HFF-Myc (cell line): ENCODE measurements around the gene RRP1B.
"Not testable (repeated sequence)": the region's sequence is repeated elsewhere in the genome, so short reads cannot be mapped to it uniquely, and the experiment has no call there.

Source experiments
- DNase-seq: peaks from one replicate; pipeline ENCODE4 v3.0.0-alpha.2; 2011; ENCODE audit warnings: low read depth; ENCODE audit errors: extremely low read depth
- H3K4me3 ChIP-seq: replicated peaks from 2 replicates; pipeline ENCODE4 v1.5.1; 2011; ENCODE audit warnings: low read depth, mild to moderate bottlenecking, control low read depth, low read length
- CTCF ChIP-seq: IDR thresholded peaks from 2 replicates; pipeline ENCODE4 v1.5.1; 2012; ENCODE audit warnings: mild to moderate bottlenecking, low read depth, low read length, control low read depth; ENCODE audit errors: missing control alignments

Gene RRP1B

GRCh38 chr21:43667191-43667904 lies 8.0 kb downstream of the RRP1B start:
- TF ChIP-seq CTCF: no peak
- no peak overlapping the region for H3K4me3 ChIP-seq
- no peak for DNase-seq

GRCh38 chr21:43669828-43670605 lies 10.7 kb downstream of the RRP1B start:
- no peak for DNase-seq
- no peak for TF ChIP-seq CTCF
- no peak overlapping the region for H3K4me3 ChIP-seq

- no peak overlapping the region for H3K4me3 ChIP-seq
- TF ChIP-seq CTCF: no peak
- no peak for DNase-seq
Measured at GRCh38 chr21:43675871-43676270, 16.5 kb downstream of the RRP1B start.

GRCh38 chr21:43676391-43676790 lies 17.0 kb downstream of the RRP1B start:
- no peak for DNase-seq
- no peak overlapping the region for H3K4me3 ChIP-seq
- TF ChIP-seq CTCF: no peak

- H3K4me3 ChIP-seq: no peak overlapping the region
- no peak for DNase-seq
- no peak for TF ChIP-seq CTCF
Measured at GRCh38 chr21:43679951-43680350, 20.6 kb downstream of the RRP1B start.

- H3K4me3 ChIP-seq, DNase-seq: not testable (repeated sequence)
Measured at GRCh38 chr21:43680421-43680820, 21.1 kb downstream of the RRP1B start.

- no peak for DNase-seq
Measured at GRCh38 chr21:43681650-43682049, 22.3 kb downstream of the RRP1B start.

More at GRCh38 chr21:43681650-43682049, 22.3 kb downstream of the RRP1B start:
- no peak overlapping the region for H3K4me3 ChIP-seq
- no peak for TF ChIP-seq CTCF
